Measurements from ENCODE around the gene EEF1G.

DNA sequence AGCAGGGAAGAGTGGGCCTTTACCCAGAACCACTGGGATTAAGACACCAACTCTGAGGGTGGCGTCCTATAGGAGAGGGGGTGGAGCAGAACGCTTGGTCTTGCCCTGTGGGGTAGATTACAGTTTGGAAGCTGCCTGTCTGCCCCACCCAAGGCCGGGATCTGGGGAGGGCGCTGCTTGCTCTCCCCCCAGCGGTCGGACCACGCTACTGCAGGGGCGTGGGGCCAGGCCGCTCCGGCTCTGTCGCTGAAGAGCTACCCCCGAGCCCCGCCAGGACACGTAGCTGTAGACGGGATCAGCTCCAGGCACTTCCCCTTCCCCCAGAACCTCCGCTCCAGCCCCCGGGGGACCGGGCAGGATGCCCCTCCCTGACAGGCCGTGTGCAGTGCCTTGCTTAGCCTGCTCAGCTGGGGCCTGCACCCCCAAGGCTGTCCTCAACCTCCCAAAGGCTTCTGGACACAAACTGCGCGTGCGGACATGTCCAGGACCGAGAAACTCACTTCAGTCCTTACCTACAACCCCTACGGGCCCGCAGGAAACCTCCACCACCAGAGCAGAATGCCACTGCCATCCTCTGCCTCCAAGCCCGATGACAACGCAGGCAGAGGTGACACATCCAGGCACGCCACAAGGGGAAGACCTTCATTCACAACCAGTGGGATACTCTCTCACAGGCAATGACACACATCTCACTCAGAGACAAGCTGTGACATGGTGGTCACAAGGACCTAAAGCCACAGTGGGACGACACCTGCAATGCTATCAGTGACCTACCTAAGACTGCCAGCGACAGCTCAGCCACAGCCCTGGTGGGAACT is 30.7 kb downstream of the EEF1G start:
- TF ChIP-seq GATA3 (IDR thresholded peaks at IDR 0.05; ENCODE audit: low read depth, low read length) (no peak), GATA2 (IDR thresholded peaks at IDR 0.05; ENCODE audit: low read depth, low read length) (no peak)

All from SH-SY5Y (cell line).